Measurements from ENCODE around the gene KDM5C. TPM values are rescaled to one million over a fixed set of nuclear protein-coding genes. Genes with fewer than 3 reads are reported as not detected.

Gene KDM5C
- total and polyA plus RNA-seq, 9 of the 15 experiments (the other 6 are each of a cell fraction or from before 2014, with no cell fraction given), result 0.62 to 136 (median 52.4) TPM

GRCh38 chrX:53254570-53255461 lies 29.8 kb upstream of the KDM5C start (continued):
- TF ChIP-seq E2F8 (IDR thresholded peaks at IDR 0.05; ENCODE audit: low read depth, partially characterized antibody), result no peak
- peak; percentile 57; the same call in 1 of the 2 replicates for TF ChIP-seq POLR2G (IDR thresholded peaks at IDR 0.05; ENCODE audit: low read depth, low read length)
- peak; percentile 40; the same call in 1 of the 2 replicates for TF ChIP-seq NFRKB (IDR thresholded peaks at IDR 0.05; ENCODE audit: low read depth)
- 0 out of 2 replicates have a peak, but pooled peaks have one; percentile 11 for TF ChIP-seq ZEB2 (IDR thresholded peaks at IDR 0.05)
- no peak for TF ChIP-seq ZNF609 (CRISPR knock-in tag; IDR thresholded peaks at IDR 0.05; ENCODE audit: borderline replicate concordance)
- peak in 2 of 3 experiments; percentile 33 to 85 for TF ChIP-seq YY1 (IDR thresholded peaks at IDR 0.05; ENCODE audit: borderline replicate concordance in 1 of 3, control insufficient read depth in 1 of 3, extremely low read depth in 1 of 3, insufficient read depth in 3 of 3, insufficient read length in 1 of 3, insufficient replicate concordance in 2 of 3, low read depth in 1 of 3, low read length in 2 of 3)
- TF ChIP-seq, protein P1, sequence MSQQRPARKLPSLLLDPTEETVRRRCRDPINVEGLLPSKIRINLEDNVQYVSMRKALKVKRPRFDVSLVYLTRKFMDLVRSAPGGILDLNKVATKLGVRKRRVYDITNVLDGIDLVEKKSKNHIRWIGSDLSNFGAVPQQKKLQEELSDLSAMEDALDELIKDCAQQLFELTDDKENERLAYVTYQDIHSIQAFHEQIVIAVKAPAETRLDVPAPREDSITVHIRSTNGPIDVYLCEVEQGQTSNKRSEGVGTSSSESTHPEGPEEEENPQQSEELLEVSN (IDR thresholded peaks at IDR 0.05; ENCODE audit: borderline replicate concordance in 1 of 2, extremely low read depth in 1 of 2, insufficient read depth in 1 of 2, insufficient read length in 1 of 2, low read depth in 1 of 2, low read length in 1 of 2, poor library complexity in 1 of 2, severe bottlenecking in 1 of 2), result peak in 1 of 2 experiments; percentile 20
- TF ChIP-seq, protein P2, sequence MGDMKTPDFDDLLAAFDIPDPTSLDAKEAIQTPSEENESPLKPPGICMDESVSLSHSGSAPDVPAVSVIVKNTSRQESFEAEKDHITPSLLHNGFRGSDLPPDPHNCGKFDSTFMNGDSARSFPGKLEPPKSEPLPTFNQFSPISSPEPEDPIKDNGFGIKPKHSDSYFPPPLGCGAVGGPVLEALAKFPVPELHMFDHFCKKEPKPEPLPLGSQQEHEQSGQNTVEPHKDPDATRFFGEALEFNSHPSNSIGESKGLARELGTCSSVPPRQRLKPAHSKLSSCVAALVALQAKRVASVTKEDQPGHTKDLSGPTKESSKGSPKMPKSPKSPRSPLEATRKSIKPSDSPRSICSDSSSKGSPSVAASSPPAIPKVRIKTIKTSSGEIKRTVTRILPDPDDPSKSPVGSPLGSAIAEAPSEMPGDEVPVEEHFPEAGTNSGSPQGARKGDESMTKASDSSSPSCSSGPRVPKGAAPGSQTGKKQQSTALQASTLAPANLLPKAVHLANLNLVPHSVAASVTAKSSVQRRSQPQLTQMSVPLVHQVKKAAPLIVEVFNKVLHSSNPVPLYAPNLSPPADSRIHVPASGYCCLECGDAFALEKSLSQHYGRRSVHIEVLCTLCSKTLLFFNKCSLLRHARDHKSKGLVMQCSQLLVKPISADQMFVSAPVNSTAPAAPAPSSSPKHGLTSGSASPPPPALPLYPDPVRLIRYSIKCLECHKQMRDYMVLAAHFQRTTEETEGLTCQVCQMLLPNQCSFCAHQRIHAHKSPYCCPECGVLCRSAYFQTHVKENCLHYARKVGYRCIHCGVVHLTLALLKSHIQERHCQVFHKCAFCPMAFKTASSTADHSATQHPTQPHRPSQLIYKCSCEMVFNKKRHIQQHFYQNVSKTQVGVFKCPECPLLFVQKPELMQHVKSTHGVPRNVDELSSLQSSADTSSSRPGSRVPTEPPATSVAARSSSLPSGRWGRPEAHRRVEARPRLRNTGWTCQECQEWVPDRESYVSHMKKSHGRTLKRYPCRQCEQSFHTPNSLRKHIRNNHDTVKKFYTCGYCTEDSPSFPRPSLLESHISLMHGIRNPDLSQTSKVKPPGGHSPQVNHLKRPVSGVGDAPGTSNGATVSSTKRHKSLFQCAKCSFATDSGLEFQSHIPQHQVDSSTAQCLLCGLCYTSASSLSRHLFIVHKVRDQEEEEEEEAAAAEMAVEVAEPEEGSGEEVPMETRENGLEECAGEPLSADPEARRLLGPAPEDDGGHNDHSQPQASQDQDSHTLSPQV (IDR thresholded peaks at IDR 0.05), result peak; percentile 42; the same call in 1 of the 2 replicates
- TF ChIP-seq TBP (optimal IDR thresholded peaks at IDR 0.05; ENCODE audit: low read depth, low read length), result peak; percentile 7
